Fibroblast of lung (primary cell): Measurements from ENCODE around the gene AKAP12. TPM values are rescaled to one million over a fixed set of nuclear protein-coding genes. Genes with fewer than 3 reads are reported as not detected.

ENCODE experiments used
- DNase-seq, 2 donors: peaks; one replicate each; pipeline versions ENCODE4 v3.0.0 to v3.0.0-alpha.2; 2010; ENCODE audit warnings: low read depth in 2 of 2
- H2AFZ ChIP-seq: 2 replicates; pipeline ENCODE4 v1.5.1; 2012; ENCODE audit warnings: low read length, control low read depth, inconsistent platforms
- H3K27ac ChIP-seq: 2 replicates; pipeline ENCODE4 v1.5.1; 2011; ENCODE audit warnings: low read length, control low read depth; ENCODE audit not compliant: insufficient read depth
- H3K27me3 ChIP-seq: 2 replicates; pipeline ENCODE4 v1.5.1; 2011; ENCODE audit warnings: mild to moderate bottlenecking, low read length; ENCODE audit not compliant: control insufficient read depth, insufficient read depth
- H3K36me3 ChIP-seq: 2 replicates; pipeline ENCODE4 v1.5.1; 2011; ENCODE audit warnings: low read length; ENCODE audit not compliant: control insufficient read depth, insufficient read depth
- H3K4me1 ChIP-seq: 2 replicates; pipeline ENCODE4 v1.5.1; 2011; ENCODE audit warnings: low read length; ENCODE audit not compliant: control insufficient read depth, insufficient read depth; ENCODE audit errors: extremely low read depth
- H3K4me2 ChIP-seq: 2 replicates; pipeline ENCODE4 v1.5.1; 2011; ENCODE audit warnings: low read length, control low read depth; ENCODE audit not compliant: insufficient read depth; ENCODE audit errors: extremely low read depth
- H3K4me3 ChIP-seq, 4 experiments: fragments of 200-600 bp in 1 of 4; sonication (generic) in 1 of 4; replicated peaks in 1 of 4; 2 replicates each; pipeline ENCODE4 v1.5.1; 2011 to 2016; ENCODE audit warnings: low read length in 4 of 4, low read depth in 3 of 4, mild to moderate bottlenecking in 3 of 4, control low read depth in 2 of 4, inconsistent platforms in 1 of 4, mixed read lengths in 1 of 4; ENCODE audit not compliant: insufficient read depth in 1 of 4; ENCODE audit errors: control extremely low read depth in 1 of 4
- H3K79me2 ChIP-seq: 2 replicates; pipeline ENCODE4 v1.5.1; 2012; ENCODE audit warnings: mild to moderate bottlenecking, low read length, inconsistent platforms; ENCODE audit not compliant: control insufficient read depth, insufficient read depth
- H3K9ac ChIP-seq: 2 replicates; pipeline ENCODE4 v1.5.1; 2011; ENCODE audit warnings: mild to moderate bottlenecking, low read length, control low read depth; ENCODE audit not compliant: insufficient read depth
- H3K9me3 ChIP-seq: 2 replicates; pipeline ENCODE4 v1.5.1; 2012; ENCODE audit warnings: low read depth, low read length; ENCODE audit not compliant: control insufficient read depth, insufficient read depth
- H4K20me1 ChIP-seq: 2 replicates; pipeline ENCODE4 v1.5.1; 2011; ENCODE audit warnings: low read length; ENCODE audit not compliant: control insufficient read depth, insufficient read depth; ENCODE audit errors: extremely low read depth
- EZH2 ChIP-seq: IDR thresholded peaks from 2 replicates; pipeline ENCODE4 v1.5.1; 2012; ENCODE audit warnings: low read length, control low read depth, mild to moderate bottlenecking; ENCODE audit errors: missing control alignments
- polyA plus RNA-seq, 2 donors: library from polyadenylated mRNA; depleted of rRNA in 1 of 2; stranded (reverse) in 1 of 2; unstranded in 1 of 2; fragments of >200 nt; gene quantifications; 2 replicates each; pipeline ENCODE4 v1.2.1, GENCODE V29; 2011 to 2012; ENCODE audit warnings: missing spikeins in 1 of 2
- total RNA-seq: library from RNA; depleted of rRNA; stranded (reverse); fragments of >200 nt; gene quantifications from 2 replicates; pipeline ENCODE4 v1.2.1, GENCODE V29; 2014
- TF ChIP-seq, protein P1 (sequence below), 2 donors: IDR thresholded peaks in 1 of 2; conservative IDR thresholded peaks in 1 of 2; 1 replicate in 1 of 2; 2 replicates in 1 of 2; pipeline ENCODE4 v1.5.1; 2011 to 2012; ENCODE audit warnings: low read length in 2 of 2, control low read depth in 1 of 2, inconsistent platforms in 1 of 2, low read depth in 1 of 2, mild to moderate bottlenecking in 1 of 2

AKAP12 gene
- total and polyA plus RNA-seq, 2 donors (not counting 1 experiment from before 2014, with no cell fraction given), result 68.5 to 133 TPM

DNA sequence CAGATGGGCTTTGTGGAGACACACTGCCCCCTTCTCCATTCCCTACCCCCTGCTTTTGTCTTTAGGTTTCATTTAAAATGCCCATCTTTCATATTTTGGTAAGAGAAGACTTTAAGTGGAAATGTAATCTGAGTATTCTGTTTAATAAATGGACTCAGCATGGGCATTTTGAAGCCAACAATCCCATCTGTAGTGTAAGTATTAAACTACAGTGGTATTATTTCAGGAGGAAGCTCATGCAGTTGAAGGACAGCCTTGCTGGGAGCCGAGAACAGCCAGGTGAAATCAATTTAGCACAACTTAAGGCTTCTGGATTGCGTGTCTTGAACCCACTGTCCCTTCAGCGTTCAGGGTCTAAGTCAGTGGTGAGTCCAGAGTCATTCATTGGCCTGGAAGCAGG is 63.5 kb downstream of the AKAP12 start:
- Histone ChIP-seq H3K27me3 (no peaks in the 10 kb centered on the region), H3K27ac (no peak overlapping the region), H2AFZ (no peak overlapping the region), H3K79me2 (no peaks in the 10 kb centered on the region), H3K4me1 (no peaks in the 10 kb centered on the region), H3K4me3 (no peak overlapping the region), H4K20me1 (no peaks in the 10 kb centered on the region), H3K36me3 (no peaks in the 10 kb centered on the region), H3K9me3 (no peaks in the 10 kb centered on the region), H3K9ac (no peak overlapping the region), H3K4me2 (no peak overlapping the region)
- no peak for TF ChIP-seq EZH2
- TF ChIP-seq, protein P1, sequence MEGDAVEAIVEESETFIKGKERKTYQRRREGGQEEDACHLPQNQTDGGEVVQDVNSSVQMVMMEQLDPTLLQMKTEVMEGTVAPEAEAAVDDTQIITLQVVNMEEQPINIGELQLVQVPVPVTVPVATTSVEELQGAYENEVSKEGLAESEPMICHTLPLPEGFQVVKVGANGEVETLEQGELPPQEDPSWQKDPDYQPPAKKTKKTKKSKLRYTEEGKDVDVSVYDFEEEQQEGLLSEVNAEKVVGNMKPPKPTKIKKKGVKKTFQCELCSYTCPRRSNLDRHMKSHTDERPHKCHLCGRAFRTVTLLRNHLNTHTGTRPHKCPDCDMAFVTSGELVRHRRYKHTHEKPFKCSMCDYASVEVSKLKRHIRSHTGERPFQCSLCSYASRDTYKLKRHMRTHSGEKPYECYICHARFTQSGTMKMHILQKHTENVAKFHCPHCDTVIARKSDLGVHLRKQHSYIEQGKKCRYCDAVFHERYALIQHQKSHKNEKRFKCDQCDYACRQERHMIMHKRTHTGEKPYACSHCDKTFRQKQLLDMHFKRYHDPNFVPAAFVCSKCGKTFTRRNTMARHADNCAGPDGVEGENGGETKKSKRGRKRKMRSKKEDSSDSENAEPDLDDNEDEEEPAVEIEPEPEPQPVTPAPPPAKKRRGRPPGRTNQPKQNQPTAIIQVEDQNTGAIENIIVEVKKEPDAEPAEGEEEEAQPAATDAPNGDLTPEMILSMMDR (conservative IDR thresholded peaks at IDR 0.05 in 1 of 2, IDR thresholded peaks at IDR 0.05 in 1 of 2; ENCODE audit: low read depth in 1 of 2, low read length in 2 of 2), result no peak
- DNase-seq, result no peak

DNA sequence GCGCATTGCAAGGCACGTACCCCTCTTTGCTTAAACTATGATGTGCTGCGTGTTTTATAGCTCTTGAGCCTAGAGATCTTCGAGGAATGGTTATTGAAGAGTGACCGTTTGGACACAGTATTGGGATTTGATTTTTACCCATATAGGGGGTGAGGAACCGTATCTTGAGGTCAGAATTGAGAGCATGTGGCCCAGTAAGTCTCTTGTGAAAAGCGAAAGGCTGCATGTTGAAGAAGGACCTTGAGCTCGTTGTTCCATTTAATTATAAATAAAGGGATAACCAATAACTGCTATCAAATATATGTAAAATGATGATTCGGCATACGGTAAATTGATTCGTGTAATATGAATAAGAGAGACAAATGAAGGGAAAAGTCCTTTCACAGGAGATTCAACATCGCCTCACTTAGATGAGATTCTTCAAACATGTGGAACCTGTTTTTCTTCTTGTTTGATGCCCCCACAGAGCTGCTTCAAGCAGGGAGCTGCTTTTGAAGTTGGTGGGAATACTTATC is 66.6 kb downstream of the AKAP12 start:
- no peaks in the 10 kb centered on the region for H3K79me2 ChIP-seq
- no peaks in the 10 kb centered on the region for H3K9me3 ChIP-seq
- no peaks in the 10 kb centered on the region for H3K4me1 ChIP-seq
- no peak overlapping the region for H3K4me2 ChIP-seq
- no peak for TF ChIP-seq EZH2
- TF ChIP-seq, protein P1 (conservative IDR thresholded peaks at IDR 0.05 in 1 of 2, IDR thresholded peaks at IDR 0.05 in 1 of 2; ENCODE audit: low read depth in 1 of 2, low read length in 2 of 2), result no peak
- no peak overlapping the region for H3K27ac ChIP-seq
- no peaks in the 10 kb centered on the region for H4K20me1 ChIP-seq
- no peaks in the 10 kb centered on the region for H3K27me3 ChIP-seq
- no peak overlapping the region for H3K4me3 ChIP-seq
- H3K9ac ChIP-seq, result no peak overlapping the region
- no peak overlapping the region for H2AFZ ChIP-seq
- H3K36me3 ChIP-seq, result no peaks in the 10 kb centered on the region
- DNase-seq, result no peak

DNA sequence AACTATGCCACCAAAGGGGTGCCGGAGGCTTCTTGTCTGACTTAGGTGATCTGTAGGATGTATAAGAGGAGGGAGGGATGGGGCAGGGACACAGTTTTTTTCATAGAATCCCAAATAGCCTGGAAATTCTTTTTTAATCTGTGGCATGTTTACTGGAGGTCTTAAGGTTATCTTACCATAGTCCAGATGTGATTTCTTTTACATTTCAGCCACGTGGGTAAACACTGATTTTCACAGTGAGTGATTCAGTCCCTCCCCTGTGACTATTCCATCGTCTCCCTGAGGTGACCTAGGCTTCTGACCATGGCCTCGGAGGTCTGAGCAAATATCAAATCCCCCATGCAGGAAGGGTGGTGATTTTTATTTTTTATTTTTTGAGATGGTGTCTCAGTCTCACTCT is 67.7 kb downstream of the AKAP12 start:
- Histone ChIP-seq H3K4me2 (no peak overlapping the region), H4K20me1 (no peaks in the 10 kb centered on the region), H3K4me1 (no peaks in the 10 kb centered on the region), H3K27ac (no peak overlapping the region), H3K4me3 (no peak overlapping the region), H3K27me3 (no peaks in the 10 kb centered on the region), H3K36me3 (no peaks in the 10 kb centered on the region), H3K9me3 (no peaks in the 10 kb centered on the region), H3K79me2 (no peaks in the 10 kb centered on the region), H3K9ac (no peak overlapping the region), H2AFZ (no peak overlapping the region)
- no peak for TF ChIP-seq EZH2
- TF ChIP-seq, protein P1 (conservative IDR thresholded peaks at IDR 0.05 in 1 of 2, IDR thresholded peaks at IDR 0.05 in 1 of 2; ENCODE audit: low read depth in 1 of 2, low read length in 2 of 2), result no peak
- DNase-seq, result no peak
